C1 segment of cervical spinal cord (tissue), 14 donors: Measurements from ENCODE around the gene MAS1L.
"Not testable (repeated sequence)": the region's sequence is repeated elsewhere in the genome, so short reads cannot be mapped to it uniquely, and the experiment has no call there.

Experiments
- DNase-seq, 14 donors: peaks; one replicate each; lab custom pipeline; 2025; lab: John Stamatoyannopoulos, UW

MAS1L gene

GRCh38 chr6:29483735-29484134 lies 4.0 kb downstream of the MAS1L start:
- no peak for DNase-seq

DNA sequence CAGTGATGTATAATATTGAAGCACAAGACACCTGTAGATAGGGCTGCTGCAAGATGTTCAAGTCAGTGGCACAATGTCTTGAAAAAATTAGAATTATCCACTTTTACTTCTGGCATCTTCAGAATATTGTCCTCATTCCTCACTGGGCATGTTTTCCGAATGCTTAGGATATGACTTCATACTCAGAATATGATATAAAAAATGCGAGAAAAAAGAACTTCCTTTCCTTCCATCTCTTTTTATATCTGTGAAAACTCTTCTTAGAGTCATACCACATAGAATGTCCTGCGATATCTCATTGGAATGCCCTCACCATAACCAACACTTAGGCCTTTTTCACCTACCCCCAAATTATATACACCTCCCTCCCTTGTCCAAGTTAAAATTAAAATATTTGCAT lies 4.6 kb downstream of the MAS1L start:
- DNase-seq: no peak

GRCh38 chr6:29479560-29479959 lies 8.2 kb downstream of the MAS1L start:
- no peak for DNase-seq

GRCh38 chr6:29478740-29479139 lies 9.0 kb downstream of the MAS1L start:
- DNase-seq: no peak

GRCh38 chr6:29477923-29478450 lies 9.8 kb downstream of the MAS1L start:
- no peak for DNase-seq

- DNase-seq: no peak
Measured at GRCh38 chr6:29474996-29475395, 12.8 kb downstream of the MAS1L start.

GRCh38 chr6:29466241-29466640 lies 21.5 kb downstream of the MAS1L start:
- DNase-seq: no peak

- no peak for DNase-seq
Measured at GRCh38 chr6:29465801-29466200, 22.0 kb downstream of the MAS1L start.

GRCh38 chr6:29465279-29465678 lies 22.5 kb downstream of the MAS1L start:
- no peak for DNase-seq

- no peak for DNase-seq
Measured at GRCh38 chr6:29462022-29462421, 25.7 kb downstream of the MAS1L start.

GRCh38 chr6:29461021-29461814 lies 26.5 kb downstream of the MAS1L start:
- no peak for DNase-seq

GRCh38 chr6:29456971-29457370 lies 30.8 kb downstream of the MAS1L start, which contains the start of the genes OR11A1 and OR2H1:
OR11A1 (minus strand) TSS chr6:29457071; CDS start chr6:29427641, 29,430 bp downstream.
OR2H1 (plus strand) TSS chr6:29457155; CDS start chr6:29461770, 4,615 bp downstream.
- no peak for DNase-seq

GRCh38 chr6:29451471-29452193 lies 36.1 kb downstream of the MAS1L start:
- no peak for DNase-seq

DNA sequence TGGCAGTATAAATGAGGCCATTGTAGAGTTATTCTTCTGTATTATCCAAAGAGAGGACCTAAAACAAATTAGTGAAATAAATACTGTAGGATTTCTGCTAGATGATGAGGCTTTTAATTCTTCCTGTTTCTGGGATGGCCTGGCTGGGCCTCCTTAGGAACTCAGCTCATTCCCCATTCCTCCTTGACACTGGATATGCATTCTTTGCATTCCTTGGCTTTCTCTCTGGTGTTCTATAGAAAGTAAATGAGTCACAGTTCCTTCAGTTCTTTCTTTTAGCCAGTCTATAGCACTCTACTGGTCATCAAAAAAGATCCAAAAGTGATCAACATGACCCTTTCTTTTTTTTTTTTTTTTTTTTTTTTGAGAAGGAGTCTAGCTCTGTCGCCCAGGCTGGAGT lies 40.1 kb downstream of the MAS1L start:
- no peak for DNase-seq

DNA sequence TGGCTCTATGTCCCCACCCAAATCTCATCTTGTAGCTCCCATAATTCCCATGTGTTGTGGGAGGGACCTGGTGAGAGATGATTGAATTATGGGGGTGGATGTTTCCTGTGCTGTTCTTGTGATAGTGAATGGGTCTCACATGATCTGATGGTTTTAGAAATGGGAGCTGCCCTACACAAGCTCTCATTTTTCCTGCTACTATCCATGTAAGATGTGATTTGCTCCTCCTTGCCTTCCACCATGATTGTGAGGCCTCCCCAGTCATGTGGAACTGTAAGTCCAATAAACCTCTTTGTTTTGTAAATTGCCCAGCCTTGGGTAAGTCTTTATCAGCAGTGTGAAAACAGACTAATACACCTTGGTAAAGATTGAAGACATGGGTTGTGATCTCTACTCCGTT lies 43.7 kb downstream of the MAS1L start:
- DNase-seq: not testable (repeated sequence)

GRCh38 chr6:29442719-29443118 lies 45.0 kb downstream of the MAS1L start:
- DNase-seq: no peak

- no peak for DNase-seq
Measured at GRCh38 chr6:29439006-29439405, 48.8 kb downstream of the MAS1L start, which contains the start of gene OR10C1. OR10C1 (plus strand) TSS chr6:29439306; CDS start chr6:29440016, 710 bp downstream.

GRCh38 chr6:29436730-29437129 lies 51.0 kb downstream of the MAS1L start:
- DNase-seq: not testable (repeated sequence)
